ENCODE measurements around the gene POLA2. TPM values are rescaled to one million over a fixed set of nuclear protein-coding genes. Genes with fewer than 3 reads are reported as not detected.

The POLA2 gene
- total and polyA plus RNA-seq, 4 donors: 4.5 to 14.2 (median 9.5) TPM

GRCh38 chr11:65295571-65296341, 34.0 kb downstream of the POLA2 start:
- peaks cover 0 to 24% (median 1%) of the 10 kb centered on the region in 4 donors for H3K36me3 ChIP-seq (ENCODE audit: control insufficient read depth in 4 of 4, insufficient read depth in 4 of 4, low read length in 4 of 4)
- no peak overlapping the region for H3K4me3 ChIP-seq
- H3K4me1 ChIP-seq (ENCODE audit: control insufficient read depth in 5 of 5, insufficient read depth in 5 of 5, low read length in 5 of 5): peaks cover 2 to 91% (median 43%) of the 10 kb centered on the region in 5 donors
- H3K27ac ChIP-seq (ENCODE audit: low read depth in 1 of 2, low read length in 1 of 2): peak overlapping the region; percentile 7 to 36
- peak overlapping the region in 1 of 2 donors; percentile 30 for H3K9ac ChIP-seq (ENCODE audit: insufficient read depth in 1 of 2, low read length in 2 of 2)
- H3K27me3 ChIP-seq (ENCODE audit: control insufficient read depth in 3 of 3, insufficient read depth in 3 of 3, low read length in 2 of 3): no peaks in the 10 kb centered on the region
- DNase-seq (no peak), ATAC-seq (ENCODE audit: insufficient read depth, low FRiP score) (no peak)
- H3K9me3 ChIP-seq (ENCODE audit: control insufficient read depth in 4 of 4, insufficient read depth in 3 of 4, low read length in 3 of 4): no peaks in the 10 kb centered on the region
- 92 to 93% methylated on average over 11 of the region's 11 CpGs for WGBS, 2 donors
- TF ChIP-seq CTCF (IDR thresholded peaks at IDR 0.05; ENCODE audit: control extremely low read depth, extremely low read depth): no peak

GRCh38 chr11:65297026-65297672, 35.4 kb downstream of the POLA2 start:
- no peak for TF ChIP-seq CTCF (IDR thresholded peaks at IDR 0.05; ENCODE audit: control extremely low read depth, extremely low read depth)
- H3K9me3 ChIP-seq (ENCODE audit: control insufficient read depth in 4 of 4, insufficient read depth in 3 of 4, low read length in 3 of 4): no peaks in the 10 kb centered on the region
- no peak for ATAC-seq (ENCODE audit: insufficient read depth, low FRiP score)
- H3K27me3 ChIP-seq (ENCODE audit: control insufficient read depth in 3 of 3, insufficient read depth in 3 of 3, low read length in 2 of 3): no peaks in the 10 kb centered on the region
- H3K4me1 ChIP-seq (ENCODE audit: control insufficient read depth in 5 of 5, insufficient read depth in 5 of 5, low read length in 5 of 5): peaks cover 5 to 92% (median 40%) of the 10 kb centered on the region in 5 donors
- no peak overlapping the region for H3K4me3 ChIP-seq
- DNase-seq: peak; percentile 33 to 54 (median 48)
- H3K36me3 ChIP-seq (ENCODE audit: control insufficient read depth in 4 of 4, insufficient read depth in 4 of 4, low read length in 4 of 4): peaks cover 0 to 24% (median 1%) of the 10 kb centered on the region in 4 donors
- no peak overlapping the region for H3K9ac ChIP-seq (ENCODE audit: insufficient read depth in 1 of 2, low read length in 2 of 2)
- peak overlapping the region in 1 of 2 donors; percentile 83 for H3K27ac ChIP-seq (ENCODE audit: low read depth in 1 of 2, low read length in 1 of 2)
- 86 to 93% methylated on average over 12 of the region's 12 CpGs for WGBS, 2 donors

GRCh38 chr11:65298131-65298535, 36.4 kb downstream of the POLA2 start:
- Histone ChIP-seq H3K9ac (ENCODE audit: insufficient read depth in 1 of 2, low read length in 2 of 2) (peak overlapping the region in 1 of 2 donors; percentile 47), H3K4me1 (ENCODE audit: control insufficient read depth in 5 of 5, insufficient read depth in 5 of 5, low read length in 5 of 5) (peaks cover 5 to 90% (median 37%) of the 10 kb centered on the region in 5 donors), H3K9me3 (ENCODE audit: control insufficient read depth in 4 of 4, insufficient read depth in 3 of 4, low read length in 3 of 4) (no peaks in the 10 kb centered on the region), H3K27me3 (ENCODE audit: control insufficient read depth in 3 of 3, insufficient read depth in 3 of 3, low read length in 2 of 3) (no peaks in the 10 kb centered on the region), H3K27ac (ENCODE audit: low read depth in 1 of 2, low read length in 1 of 2) (peak overlapping the region; percentile 56 to 91), H3K4me3 (no peak overlapping the region), H3K36me3 (ENCODE audit: control insufficient read depth in 4 of 4, insufficient read depth in 4 of 4, low read length in 4 of 4) (peaks cover 0 to 24% (median 1%) of the 10 kb centered on the region in 4 donors)
- DNase-seq: peak; percentile 94 to 97 (median 95)
- 74 to 77% methylated on average over 8 of the region's 8 CpGs for WGBS, 2 donors
- no peak for TF ChIP-seq CTCF (IDR thresholded peaks at IDR 0.05; ENCODE audit: control extremely low read depth, extremely low read depth)
- peak; percentile 35 for ATAC-seq (ENCODE audit: insufficient read depth, low FRiP score)

All from lung (tissue), 12 donors.